Dermis microvascular lymphatic vessel endothelial cell (primary cell): ENCODE data around the gene SIGLEC9. TPM values are rescaled to one million over a fixed set of nuclear protein-coding genes. Genes with fewer than 3 reads are reported as not detected.

ENCODE experiments used
- DNase-seq, 2 donors: peaks; one replicate each; pipeline versions ENCODE4 v3.0.0 to v3.0.0-alpha.2; 2010; ENCODE audit warnings: low read depth in 2 of 2
- total RNA-seq: library from RNA; depleted of rRNA; stranded (reverse); fragments of >200 nt; gene quantifications from 2 replicates; pipeline ENCODE4 v1.2.1, GENCODE V29; 2014

SIGLEC9 gene
- 0.26 and 0.38 TPM in 2 replicates for total RNA-seq

GRCh38 chr19:51124729-51125128 lies at the start of gene SIGLEC9:
Gene SIGLEC9, plus strand, starts transcription at chr19:51124906. Its CDS starts 69 bp downstream, at chr19:51124975.
- DNase-seq, result no peak

GRCh38 chr19:51075998-51076397 lies 48.7 kb upstream of the SIGLEC9 start:
- DNase-seq, result no peak

- DNase-seq, result no peak
These were observed 48.0 kb upstream of the SIGLEC9 start for GRCh38 chr19:51076631-51077213.

- DNase-seq, result no peak
These were observed 46.6 kb upstream of the SIGLEC9 start for GRCh38 chr19:51078104-51078503.

- no peak for DNase-seq
These were observed 46.0 kb upstream of the SIGLEC9 start for GRCh38 chr19:51078731-51079130.

GRCh38 chr19:51079481-51080110 lies 45.1 kb upstream of the SIGLEC9 start:
- DNase-seq, result peak in 1 of 2 donors; percentile 5

GRCh38 chr19:51081476-51081875 lies 43.2 kb upstream of the SIGLEC9 start:
- DNase-seq, result no peak

- DNase-seq, result no peak
These were observed 42.1 kb upstream of the SIGLEC9 start, which contains the start of gene KLK14 for GRCh38 chr19:51082611-51083010. Gene KLK14, minus strand, starts transcription at chr19:51082887. Its CDS starts 273 bp downstream, at chr19:51082614.

GRCh38 chr19:51083181-51083580 lies 41.5 kb upstream of the SIGLEC9 start:
- no peak for DNase-seq

GRCh38 chr19:51083783-51084182 lies 40.9 kb upstream of the SIGLEC9 start:
- DNase-seq, result no peak

GRCh38 chr19:51084505-51084904 lies 40.2 kb upstream of the SIGLEC9 start:
- no peak for DNase-seq

GRCh38 chr19:51086153-51086850 lies 38.4 kb upstream of the SIGLEC9 start:
- no peak for DNase-seq

- no peak for DNase-seq
These were observed 34.9 kb upstream of the SIGLEC9 start for GRCh38 chr19:51089786-51090185.

- no peak for DNase-seq
These were observed 34.2 kb upstream of the SIGLEC9 start for GRCh38 chr19:51090471-51090870.

- no peak for DNase-seq
These were observed 33.6 kb upstream of the SIGLEC9 start for GRCh38 chr19:51091126-51091525.

GRCh38 chr19:51091895-51092873 lies 32.5 kb upstream of the SIGLEC9 start:
- no peak for DNase-seq

GRCh38 chr19:51093101-51093500 lies 31.6 kb upstream of the SIGLEC9 start:
- DNase-seq, result no peak

- peak; percentile 23 to 49 for DNase-seq
These were observed 31.0 kb upstream of the SIGLEC9 start for GRCh38 chr19:51093510-51094345.

GRCh38 chr19:51094696-51095279 lies 29.9 kb upstream of the SIGLEC9 start:
- peak in 1 of 2 donors; percentile 22 for DNase-seq
